Measurements from ENCODE around the gene METTL8. TPM values are rescaled to one million over a fixed set of nuclear protein-coding genes. Genes with fewer than 3 reads are reported as not detected.

The METTL8 gene
- polyA plus RNA-seq, 2 of the 4 experiments (the other 2 are of a cell fraction) = 21.8 to 58.3 TPM

GRCh38 chr2:171412571-171413175, 21.1 kb downstream of the METTL8 start:
- H3K27ac ChIP-seq = no peak overlapping the region
- DNase-seq (ENCODE audit: low read depth in 1 of 2, low spot score in 1 of 2) = no peak
- FAIRE-seq = no peak
- H3K4me1 ChIP-seq = peaks cover 19% of the 10 kb centered on the region; the same call in 2 of the 3 replicates
- ChIA-PET CTCF (interaction anchor here (0.7 kb wide), 1 partner anchor 405 kb away, joined by 3 read pairs; no protein-coding TSS in a partner anchor), POLR2A (no interaction called here)
- ATAC-seq = no peak
- TF ChIP-seq EP300 (IDR thresholded peaks at IDR 0.05) (no peak), GATA3 (IDR thresholded peaks at IDR 0.05; ENCODE audit: borderline replicate concordance) (no peak)
- no peaks in the 10 kb centered on the region for H3K9me3 ChIP-seq
- H3K4me2 ChIP-seq = no peak overlapping the region
- H3K4me3 ChIP-seq = no peak overlapping the region
- 92% methylated on average over 2 of the region's 2 CpGs for WGBS (ENCODE audit: missing lambda C conversion rate)

DNA sequence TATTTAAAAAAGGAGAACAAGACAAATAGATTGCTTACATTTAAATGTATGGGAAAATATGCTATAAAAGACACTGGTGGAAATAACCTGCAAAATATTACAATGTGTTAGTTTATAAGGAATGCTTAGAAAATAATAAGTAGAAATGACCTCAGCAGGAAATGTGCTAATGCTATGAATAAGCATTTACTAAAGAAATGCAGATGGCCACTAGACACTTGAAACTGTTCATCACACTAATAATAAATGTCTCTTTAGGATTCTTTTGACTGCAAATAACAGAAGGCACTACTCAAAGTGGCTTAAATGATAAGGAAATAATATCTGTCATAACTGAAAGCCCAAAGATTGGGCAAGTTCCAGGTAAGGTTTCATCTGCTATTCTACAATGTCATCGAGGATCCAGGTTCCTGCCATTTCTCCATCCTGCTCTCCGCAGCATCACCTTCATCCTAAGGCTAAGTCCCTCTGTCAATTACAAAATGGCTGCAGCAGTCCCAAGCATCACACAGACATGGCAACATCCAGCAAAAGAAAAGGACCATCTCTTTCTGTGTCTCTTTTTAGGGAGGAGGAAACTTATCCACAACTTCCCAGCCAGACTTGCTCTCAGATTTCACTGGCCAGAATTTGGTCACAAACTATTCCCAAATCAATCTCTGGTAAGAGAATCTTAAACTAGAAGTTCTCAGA, 21.9 kb downstream of the METTL8 start:
- POLR2A ChIA-PET = no interaction called here

GRCh38 chr2:171411214-171411613, 22.6 kb downstream of the METTL8 start:
- no peak for DNase-seq (ENCODE audit: low read depth in 1 of 2, low spot score in 1 of 2)
- Histone ChIP-seq H3K9me3 (no peaks in the 10 kb centered on the region), H3K4me3 (no peak overlapping the region), H3K4me1 (peaks cover 19% of the 10 kb centered on the region; the same call in 2 of the 3 replicates), H3K4me2 (no peak overlapping the region), H3K27ac (no peak overlapping the region)
- CTCF ChIA-PET = interaction anchor here (2.6 kb wide), 1 partner anchor 438 kb away, joined by 10 read pairs; no protein-coding TSS in a partner anchor
- POLR2A ChIA-PET = no interaction called here
- no peak for ATAC-seq
- no peak for FAIRE-seq
- WGBS (ENCODE audit: missing lambda C conversion rate) = 12% methylated on average over 1 of the region's 1 CpG
- TF ChIP-seq BHLHE40 (IDR thresholded peaks at IDR 0.05; ENCODE audit: low read depth, low read length) = no peak
- TF ChIP-seq GATA3 (IDR thresholded peaks at IDR 0.05; ENCODE audit: borderline replicate concordance) = no peak
- no peak for TF ChIP-seq ZNF302 (CRISPR knock-in tag; IDR thresholded peaks at IDR 0.05)
- TF ChIP-seq FOSL2 (IDR thresholded peaks at IDR 0.05) = no peak
- TF ChIP-seq FOSL2 (CRISPR knock-in tag; IDR thresholded peaks at IDR 0.05) = no peak
- TF ChIP-seq RCOR1 (IDR thresholded peaks at IDR 0.05; ENCODE audit: low read depth, low read length) = no peak
- TF ChIP-seq, protein P1, sequence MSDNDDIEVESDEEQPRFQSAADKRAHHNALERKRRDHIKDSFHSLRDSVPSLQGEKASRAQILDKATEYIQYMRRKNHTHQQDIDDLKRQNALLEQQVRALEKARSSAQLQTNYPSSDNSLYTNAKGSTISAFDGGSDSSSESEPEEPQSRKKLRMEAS (IDR thresholded peaks at IDR 0.05) = no peak
- no peak for TF ChIP-seq JUN (IDR thresholded peaks at IDR 0.05)
- TF ChIP-seq NFE2L2 (conservative IDR thresholded peaks at IDR 0.05; ENCODE audit: low read length) = no peak
- no peak for TF ChIP-seq RAD21 (conservative IDR thresholded peaks at IDR 0.05 in 1 of 2, IDR thresholded peaks at IDR 0.05 in 1 of 2)
- no peak for TF ChIP-seq ZC3H11A (IDR thresholded peaks at IDR 0.05)
- no peak for TF ChIP-seq ELK1 (IDR thresholded peaks at IDR 0.05; ENCODE audit: low read depth, low read length)
- no peak for TF ChIP-seq EP300 (IDR thresholded peaks at IDR 0.05)
- no peak for TF ChIP-seq JUNB (IDR thresholded peaks at IDR 0.05)
- no peak for TF ChIP-seq HOXA7 (CRISPR knock-in tag; IDR thresholded peaks at IDR 0.05)
- TF ChIP-seq CHD4 (IDR thresholded peaks at IDR 0.05; ENCODE audit: borderline replicate concordance) = no peak

More for the DNA sequence above, 21.9 kb downstream of the METTL8 start:
- DNase-seq (ENCODE audit: low read depth in 1 of 2, low spot score in 1 of 2) (no peak), FAIRE-seq (no peak), ATAC-seq (no peak)
- H3K4me1 ChIP-seq = peaks cover 19% of the 10 kb centered on the region; the same call in 2 of the 3 replicates
- H3K4me3 ChIP-seq = no peak overlapping the region
- no peak for TF ChIP-seq ZFP36 (IDR thresholded peaks at IDR 0.05; ENCODE audit: borderline replicate concordance, partially characterized antibody)
- TF ChIP-seq CBX2 (IDR thresholded peaks at IDR 0.05; ENCODE audit: borderline replicate concordance, low read depth) = no peak
- no peak for TF ChIP-seq RFX5 (IDR thresholded peaks at IDR 0.05)
- TF ChIP-seq, protein P2, sequence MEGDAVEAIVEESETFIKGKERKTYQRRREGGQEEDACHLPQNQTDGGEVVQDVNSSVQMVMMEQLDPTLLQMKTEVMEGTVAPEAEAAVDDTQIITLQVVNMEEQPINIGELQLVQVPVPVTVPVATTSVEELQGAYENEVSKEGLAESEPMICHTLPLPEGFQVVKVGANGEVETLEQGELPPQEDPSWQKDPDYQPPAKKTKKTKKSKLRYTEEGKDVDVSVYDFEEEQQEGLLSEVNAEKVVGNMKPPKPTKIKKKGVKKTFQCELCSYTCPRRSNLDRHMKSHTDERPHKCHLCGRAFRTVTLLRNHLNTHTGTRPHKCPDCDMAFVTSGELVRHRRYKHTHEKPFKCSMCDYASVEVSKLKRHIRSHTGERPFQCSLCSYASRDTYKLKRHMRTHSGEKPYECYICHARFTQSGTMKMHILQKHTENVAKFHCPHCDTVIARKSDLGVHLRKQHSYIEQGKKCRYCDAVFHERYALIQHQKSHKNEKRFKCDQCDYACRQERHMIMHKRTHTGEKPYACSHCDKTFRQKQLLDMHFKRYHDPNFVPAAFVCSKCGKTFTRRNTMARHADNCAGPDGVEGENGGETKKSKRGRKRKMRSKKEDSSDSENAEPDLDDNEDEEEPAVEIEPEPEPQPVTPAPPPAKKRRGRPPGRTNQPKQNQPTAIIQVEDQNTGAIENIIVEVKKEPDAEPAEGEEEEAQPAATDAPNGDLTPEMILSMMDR (IDR thresholded peaks at IDR 0.05) = no peak
- TF ChIP-seq ATOH8 (CRISPR knock-in tag; IDR thresholded peaks at IDR 0.05; ENCODE audit: low read depth) = no peak
- TF ChIP-seq, protein P3, sequence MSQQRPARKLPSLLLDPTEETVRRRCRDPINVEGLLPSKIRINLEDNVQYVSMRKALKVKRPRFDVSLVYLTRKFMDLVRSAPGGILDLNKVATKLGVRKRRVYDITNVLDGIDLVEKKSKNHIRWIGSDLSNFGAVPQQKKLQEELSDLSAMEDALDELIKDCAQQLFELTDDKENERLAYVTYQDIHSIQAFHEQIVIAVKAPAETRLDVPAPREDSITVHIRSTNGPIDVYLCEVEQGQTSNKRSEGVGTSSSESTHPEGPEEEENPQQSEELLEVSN (IDR thresholded peaks at IDR 0.05; ENCODE audit: borderline replicate concordance, low read depth) = no peak
- no peak for TF ChIP-seq EP300 (IDR thresholded peaks at IDR 0.05)
- TF ChIP-seq ZNF302 (CRISPR knock-in tag; IDR thresholded peaks at IDR 0.05) = no peak
- no peak for TF ChIP-seq PBX3 (IDR thresholded peaks at IDR 0.05)
- TF ChIP-seq SREBF2 (IDR thresholded peaks at IDR 0.05) = no peak
- no peak for TF ChIP-seq NFE2L2 (conservative IDR thresholded peaks at IDR 0.05; ENCODE audit: low read length)
- TF ChIP-seq FOSB (CRISPR knock-in tag; IDR thresholded peaks at IDR 0.05) = no peak
- WGBS (ENCODE audit: missing lambda C conversion rate) = 86% methylated on average over 2 of the region's 2 CpGs
- H3K9me3 ChIP-seq = no peaks in the 10 kb centered on the region
- H3K4me2 ChIP-seq = no peak overlapping the region
- CTCF ChIA-PET = interaction anchor here (2.6 kb wide), 1 partner anchor 439 kb away, joined by 10 read pairs; no protein-coding TSS in a partner anchor
- no peak overlapping the region for H3K27ac ChIP-seq

Measured in A549 (cell line).